SK-N-MC (cell line): ENCODE results near the gene TP53BP2.
"Not testable (repeated sequence)": the region's sequence is repeated elsewhere in the genome, so short reads cannot be mapped to it uniquely, and the experiment has no call there.

ENCODE experiments used
- DNase-seq: peaks from one replicate; pipeline ENCODE4 v3.0.0-alpha.2; 2011; ENCODE audit warnings: low read depth, low spot score
- H3K27ac ChIP-seq: fragments of 200-600 bp; sonication (generic); 2 replicates; pipeline ENCODE4 v1.5.1; 2016; ENCODE audit warnings: mixed run types
- H3K36me3 ChIP-seq: fragments of 200-600 bp; sonication (generic); 2 replicates; pipeline ENCODE4 v1.6.1; 2017; ENCODE audit warnings: antibody characterized with exemption, low read length, mixed read lengths; ENCODE audit not compliant: insufficient read depth
- H3K4me3 ChIP-seq: fragments of 200-600 bp; sonication (generic); 2 replicates; pipeline ENCODE4 v1.5.1; 2016
- H3K9ac ChIP-seq: fragments of 200-600 bp; sonication (generic); 2 replicates; pipeline ENCODE4 v1.8.0; 2017; ENCODE audit warnings: mixed run types, mixed read lengths; ENCODE audit not compliant: insufficient read length
- H3K9me3 ChIP-seq: fragments of 200-600 bp; sonication (generic); 2 replicates; pipeline ENCODE4 v1.6.1; 2017; ENCODE audit warnings: low read depth, mild to moderate bottlenecking, antibody characterized with exemption, low read length, moderate library complexity, mixed read lengths
- EZH2 ChIP-seq: fragments of 200-600 bp; sonication (generic); IDR thresholded peaks from one replicate; pipeline ENCODE4 v1.6.1; 2017; ENCODE audit warnings: antibody characterized with exemption
- FOXP2 ChIP-seq: optimal IDR thresholded peaks from 2 replicates; pipeline ENCODE3; 2011; ENCODE audit warnings: mild to moderate bottlenecking, moderate library complexity; ENCODE audit not compliant: insufficient read depth; ENCODE audit errors: extremely low read length, control extremely low read depth
- POLR2AphosphoS5 ChIP-seq: IDR thresholded peaks from 2 replicates; pipeline ENCODE4 v1.6.1; 2012; ENCODE audit warnings: mild to moderate bottlenecking, low read depth, low read length, borderline replicate concordance

Gene TP53BP2

DNA sequence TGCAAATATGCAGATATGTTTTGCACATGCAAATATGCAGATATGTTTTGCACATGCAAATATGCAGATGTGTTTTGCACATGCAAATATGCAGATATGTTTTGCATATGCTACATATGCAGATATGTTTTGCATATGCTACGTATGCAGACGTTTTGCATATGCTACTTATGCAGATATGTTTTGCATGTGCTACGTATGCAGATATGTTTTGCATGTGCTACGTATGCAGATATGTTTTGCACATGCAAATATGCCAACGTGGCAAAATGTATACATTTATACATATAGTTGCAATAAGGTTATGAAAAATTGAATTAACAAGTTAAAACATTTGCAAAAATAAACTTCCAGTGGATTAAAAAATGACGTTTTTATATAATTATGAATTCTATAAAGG is 30.8 kb upstream of the TP53BP2 start:
- no peaks in the 10 kb centered on the region for H3K9me3 ChIP-seq
- no peak overlapping the region for H3K4me3 ChIP-seq
- no peak overlapping the region for H3K27ac ChIP-seq
- H3K9ac ChIP-seq: no peak overlapping the region
- no peaks in the 10 kb centered on the region for H3K36me3 ChIP-seq
- TF ChIP-seq FOXP2: no peak
- no peak for TF ChIP-seq POLR2AphosphoS5
- TF ChIP-seq EZH2: no peak
- no peak for DNase-seq

DNA sequence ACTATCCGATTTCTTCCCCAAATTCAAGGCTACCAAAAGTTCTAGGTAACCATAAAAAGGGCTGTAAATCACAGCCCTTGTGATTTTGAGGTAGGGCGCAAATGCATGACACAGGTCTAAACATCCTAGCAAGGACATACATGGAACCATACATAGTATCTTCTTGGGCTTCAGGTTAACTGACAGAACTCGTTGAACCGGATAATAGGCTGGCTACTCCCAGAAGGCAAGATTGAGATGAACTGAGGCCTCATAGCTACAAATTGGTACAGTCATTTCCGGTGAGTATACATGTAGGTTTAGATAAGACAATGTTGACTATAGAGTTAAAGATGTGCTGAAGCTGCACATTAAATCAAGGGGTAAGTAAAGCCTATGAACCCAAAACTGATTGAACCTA is 27.3 kb upstream of the TP53BP2 start:
- DNase-seq: no peak
- Histone ChIP-seq H3K9me3 (no peaks in the 10 kb centered on the region), H3K9ac (no peak overlapping the region), H3K4me3 (no peak overlapping the region), H3K36me3 (no peaks in the 10 kb centered on the region), H3K27ac (no peak overlapping the region)
- TF ChIP-seq EZH2: no peak
- no peak for TF ChIP-seq POLR2AphosphoS5
- TF ChIP-seq FOXP2: no peak

GRCh38 chr1:223872308-223872901 is 26.7 kb upstream of the TP53BP2 start:
- Histone ChIP-seq H3K27ac (no peak overlapping the region), H3K9me3 (no peaks in the 10 kb centered on the region), H3K9ac (no peak overlapping the region), H3K4me3 (no peak overlapping the region), H3K36me3 (no peaks in the 10 kb centered on the region)
- no peak for TF ChIP-seq EZH2
- TF ChIP-seq FOXP2: no peak
- no peak for TF ChIP-seq POLR2AphosphoS5
- no peak for DNase-seq

- Histone ChIP-seq H3K27ac (no peak overlapping the region), H3K9me3 (no peaks in the 10 kb centered on the region), H3K36me3 (no peaks in the 10 kb centered on the region), H3K4me3 (no peak overlapping the region), H3K9ac (no peak overlapping the region)
- no peak for DNase-seq
- TF ChIP-seq EZH2: no peak
- TF ChIP-seq FOXP2: no peak
- TF ChIP-seq POLR2AphosphoS5: no peak
Measured at GRCh38 chr1:223870617-223871574, 25.1 kb upstream of the TP53BP2 start.

DNA sequence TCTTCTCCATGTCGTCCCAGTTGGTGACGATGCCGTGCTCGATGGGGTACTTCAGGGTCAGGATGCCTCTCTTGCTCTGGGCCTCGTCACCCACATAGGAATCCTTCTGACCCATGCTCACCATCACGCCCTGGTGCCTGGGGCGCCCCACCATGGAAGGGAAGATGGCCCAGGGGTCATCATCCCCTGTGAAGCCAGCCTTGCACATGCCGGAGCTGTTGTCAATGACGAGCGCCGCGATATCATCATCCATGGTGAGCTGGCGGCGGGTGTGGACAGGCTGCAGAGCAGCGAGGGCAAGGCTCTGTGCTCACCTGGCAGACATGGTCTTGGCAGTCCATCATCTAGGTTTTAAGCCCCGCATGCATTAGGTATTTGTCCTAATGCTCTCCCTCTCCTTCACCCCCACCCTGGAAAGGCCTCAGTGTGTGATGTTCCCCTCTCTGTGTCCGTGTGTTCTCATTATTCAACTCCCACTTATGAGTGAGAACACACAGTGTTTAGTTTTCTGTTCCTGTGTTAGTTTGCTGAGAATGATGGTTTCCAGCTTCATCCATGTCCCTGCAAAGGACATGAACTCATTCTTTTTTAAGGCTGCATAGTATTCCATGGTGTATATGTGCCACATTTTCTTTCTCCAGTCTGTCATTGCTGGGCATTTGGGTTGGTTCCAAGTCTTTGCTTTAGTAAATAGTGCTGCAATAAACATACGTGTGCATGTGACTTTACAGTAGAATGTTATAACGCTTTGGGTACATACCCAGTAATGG is 19.0 kb upstream of the TP53BP2 start:
- not testable (repeated sequence) for DNase-seq, H3K27ac ChIP-seq, H3K4me3 ChIP-seq, H3K36me3 ChIP-seq, H3K9ac ChIP-seq, H3K9me3 ChIP-seq

- no peak for DNase-seq
- Histone ChIP-seq H3K4me3 (no peak overlapping the region), H3K9ac (no peak overlapping the region), H3K27ac (no peak overlapping the region), H3K9me3 (no peaks in the 10 kb centered on the region), H3K36me3 (no peaks in the 10 kb centered on the region)
- no peak for TF ChIP-seq FOXP2
- TF ChIP-seq EZH2: no peak
- TF ChIP-seq POLR2AphosphoS5: no peak
Measured at GRCh38 chr1:223864084-223864483, 18.3 kb upstream of the TP53BP2 start.

GRCh38 chr1:223861904-223862303 is 16.2 kb upstream of the TP53BP2 start:
- H3K9me3 ChIP-seq: no peaks in the 10 kb centered on the region
- no peak overlapping the region for H3K27ac ChIP-seq
- no peak overlapping the region for H3K9ac ChIP-seq
- H3K36me3 ChIP-seq: no peaks in the 10 kb centered on the region
- H3K4me3 ChIP-seq: no peak overlapping the region
- TF ChIP-seq POLR2AphosphoS5 (no peak), EZH2 (no peak)
- no peak for DNase-seq

- no peak overlapping the region for H3K9ac ChIP-seq
- TF ChIP-seq POLR2AphosphoS5 (no peak), FOXP2 (no peak), EZH2 (no peak)
- H3K27ac ChIP-seq: no peak overlapping the region
- H3K9me3 ChIP-seq: no peaks in the 10 kb centered on the region
- no peaks in the 10 kb centered on the region for H3K36me3 ChIP-seq
- no peak for DNase-seq
- no peak overlapping the region for H3K4me3 ChIP-seq
Measured at GRCh38 chr1:223860051-223860622, 14.4 kb upstream of the TP53BP2 start.
